Activated T-cell treated with anti-CD3 and anti-CD28 coated beads, Interleukin-2, amount 50 U/mL, for 48 hours (primary cell): ENCODE data around the gene PRAMEF9.
"Not testable (repeated sequence)": the region's sequence is repeated elsewhere in the genome, so short reads cannot be mapped to it uniquely, and the experiment has no call there.

Experiments used
- DNase-seq, 2 experiments: peaks; one replicate each; pipeline ENCODE4 v3.0.0-alpha.2; 2020

PRAMEF9 gene

DNA sequence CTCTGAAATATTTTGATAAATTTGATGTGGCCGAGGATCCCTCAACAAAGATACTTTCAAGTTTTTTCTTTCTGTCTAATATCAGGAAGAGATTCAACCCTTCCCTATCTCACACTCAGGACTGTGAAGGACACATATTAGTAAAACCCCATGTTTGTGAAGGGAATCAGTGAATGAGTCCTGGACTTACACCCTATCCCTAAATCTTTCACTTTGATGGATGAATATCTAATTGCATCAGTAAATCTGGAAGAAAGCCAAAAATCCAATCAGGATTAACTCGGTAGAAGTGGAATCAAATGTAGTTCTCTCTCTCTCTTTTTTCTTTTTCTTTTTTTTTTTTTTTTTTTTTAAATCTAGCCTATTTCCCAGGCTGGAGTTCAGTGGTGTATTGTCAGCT is at the start of gene PRAMEF9:
Gene PRAMEF9, plus strand, starts transcription at position 301 of the 400 bp plus-strand sequence. CDS start 3,433 bp downstream, outside the sequence.
- DNase-seq: not testable (repeated sequence)

- DNase-seq: not testable (repeated sequence)
Measured at GRCh38 chr1:13155909-13156308, 15.7 kb upstream of the PRAMEF9 start, which contains the start of gene PRAMEF26. TSS of gene PRAMEF26 (minus strand) at chr1:13156009. CDS start at chr1:13153095, 2,914 bp downstream.

- DNase-seq: not testable (repeated sequence)
Measured at GRCh38 chr1:13165531-13165930, 6.1 kb upstream of the PRAMEF9 start, which contains the start of gene HNRNPCL4. TSS of gene HNRNPCL4 (minus strand) at chr1:13165631. CDS start at chr1:13165467, 164 bp downstream.

- DNase-seq: not testable (repeated sequence)
Measured at GRCh38 chr1:13201309-13201708, 29.7 kb downstream of the PRAMEF9 start, which contains the start of gene PRAMEF13. TSS of gene PRAMEF13 (minus strand) at chr1:13201409. CDS start at chr1:13199589, 1,820 bp downstream.

DNA sequence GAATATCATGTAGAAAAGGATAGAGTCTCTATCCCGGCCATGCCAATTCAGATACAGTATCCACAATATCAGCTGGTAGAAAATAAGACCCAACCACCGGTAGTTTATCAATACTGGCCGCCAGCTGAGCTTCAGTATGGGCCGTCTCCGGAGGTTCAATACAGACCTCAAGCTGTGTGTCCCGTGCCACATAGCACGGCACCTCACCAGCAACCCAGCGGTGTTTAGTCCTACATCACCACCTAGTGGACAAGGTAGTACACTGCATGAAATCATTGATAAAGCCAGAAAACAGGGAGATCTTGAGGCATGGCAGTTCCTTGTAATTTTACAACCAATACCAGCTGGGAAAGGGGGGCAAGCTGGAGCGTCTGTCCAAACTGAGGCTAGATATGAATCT is 37.1 kb downstream of the PRAMEF9 start:
- not testable (repeated sequence) for DNase-seq

GRCh38 chr1:13216619-13217018 is 45.0 kb downstream of the PRAMEF9 start:
- DNase-seq: not testable (repeated sequence)

GRCh38 chr1:13219203-13219602 is 47.6 kb downstream of the PRAMEF9 start:
- not testable (repeated sequence) for DNase-seq

GRCh38 chr1:13222788-13223187 is 51.1 kb downstream of the PRAMEF9 start:
- DNase-seq: not testable (repeated sequence)

DNA sequence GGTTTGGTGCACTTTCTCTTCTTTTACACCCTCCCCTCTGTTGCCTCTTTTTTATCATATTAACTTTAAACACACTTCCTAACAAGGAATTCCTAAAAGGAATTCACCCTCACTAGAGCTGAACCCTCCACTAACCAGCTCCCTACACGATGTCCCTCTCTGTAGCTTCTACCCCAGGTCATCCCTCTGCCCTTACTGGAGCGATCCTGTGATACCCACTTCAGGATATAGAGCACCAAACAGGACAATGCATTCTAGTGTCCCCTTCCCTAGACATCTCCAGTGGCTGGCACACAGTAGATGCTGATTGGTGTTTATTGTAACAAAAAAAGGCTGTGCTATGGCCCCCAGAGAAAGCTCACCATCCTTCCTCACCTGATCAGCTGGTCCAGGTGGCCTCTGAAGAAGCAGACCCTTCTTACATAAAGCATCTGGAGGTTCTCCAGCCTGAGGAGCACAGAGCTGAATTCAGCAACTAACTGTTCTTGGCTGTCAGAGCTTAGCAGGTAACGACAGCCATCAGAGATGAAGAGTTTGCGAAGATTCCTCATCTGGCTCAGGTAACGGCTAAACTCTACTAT is 52.9 kb downstream of the PRAMEF9 start:
- DNase-seq: no peak

DNA sequence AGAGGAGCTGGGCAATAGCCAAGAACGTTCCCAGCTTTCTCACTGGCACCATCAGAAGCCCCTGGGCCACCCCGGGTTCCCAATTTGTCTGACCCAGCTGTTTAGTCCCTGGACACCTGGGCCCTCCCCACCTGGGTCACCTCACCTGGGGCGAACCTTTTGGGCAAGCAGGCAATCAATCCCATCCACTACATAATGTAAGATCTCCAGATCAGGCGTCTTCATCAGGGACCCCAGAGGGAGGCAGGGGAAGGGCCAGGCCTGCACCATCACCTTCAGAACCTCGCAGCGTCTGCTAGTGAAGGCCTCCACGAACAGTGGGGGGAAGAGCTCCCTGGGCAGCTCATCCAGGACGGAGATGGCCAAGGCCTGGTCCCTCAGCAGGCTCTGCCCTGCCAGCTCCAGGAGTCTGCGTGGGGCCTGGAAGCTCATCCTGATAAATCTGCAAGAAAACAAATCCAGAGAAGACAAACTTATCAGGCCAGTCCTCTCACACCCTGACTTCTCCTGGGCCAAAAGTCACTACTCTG is 54.1 kb downstream of the PRAMEF9 start, which contains the start of gene PRAMEF18:
Gene PRAMEF18, minus strand, starts transcription at position 480 of the 530 bp plus-strand sequence. Its CDS starts 48 bp downstream, at position 432.
- not testable (repeated sequence) for DNase-seq

GRCh38 chr1:13227271-13228055 is 55.8 kb downstream of the PRAMEF9 start:
- DNase-seq: not testable (repeated sequence)

DNA sequence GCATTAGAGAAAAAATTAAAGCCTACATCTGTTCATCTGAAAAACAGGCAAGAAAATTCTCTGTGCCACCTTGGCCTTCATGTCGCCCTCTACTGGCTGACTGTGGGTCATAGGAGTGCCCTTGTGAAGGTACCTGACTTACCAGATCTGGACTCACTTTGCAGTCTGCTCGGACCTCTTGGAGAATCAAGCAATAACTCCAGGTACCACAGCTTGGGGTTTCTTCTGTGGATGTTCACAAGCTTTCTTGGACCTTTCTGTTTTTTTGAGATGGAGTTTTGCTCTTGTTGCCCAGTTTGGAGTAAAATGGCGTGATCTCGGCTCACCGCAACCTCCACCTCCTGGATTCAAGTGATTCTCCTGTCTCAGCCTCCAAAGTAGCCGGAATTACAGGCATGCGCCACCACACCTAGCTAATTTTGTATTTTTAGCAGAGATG is 56.7 kb downstream of the PRAMEF9 start:
- peak; percentile 40 to 51 for DNase-seq
